Aorta (tissue), 5 donors: Measurements from ENCODE around the gene MBD6. TPM values are rescaled to one million over a fixed set of nuclear protein-coding genes. Genes with fewer than 3 reads are reported as not detected.
"Not testable (repeated sequence)": the region's sequence is repeated elsewhere in the genome, so short reads cannot be mapped to it uniquely, and the experiment has no call there.

ENCODE experiments used
- ATAC-seq: fragments of 200-7000 bp; cut with Tn5 transposase; one replicate; pipeline ENCODE4 v1.9.1; 2022; ENCODE audit warnings: moderate library complexity; ENCODE audit not compliant: low FRiP score
- DNase-seq, 2 donors: peaks; one replicate each; pipeline ENCODE4 v3.0.0-alpha.2; 2020
- H3K27ac ChIP-seq, 2 donors: one replicate each; pipeline ENCODE4 v1.5.1; 2013; ENCODE audit warnings: low read length in 2 of 2, mild to moderate bottlenecking in 2 of 2, moderate library complexity in 2 of 2, control low read depth in 1 of 2, inconsistent platforms in 1 of 2, low read depth in 1 of 2
- H3K27me3 ChIP-seq, 2 donors: one replicate each; pipeline ENCODE4 v1.6.1; 2013; ENCODE audit warnings: control low read depth in 1 of 2, low read length in 1 of 2, mild to moderate bottlenecking in 1 of 2, moderate library complexity in 1 of 2; ENCODE audit not compliant: insufficient read depth in 2 of 2, control insufficient read depth in 1 of 2
- H3K36me3 ChIP-seq, 2 donors: one replicate each; pipeline ENCODE4 v1.6.1; 2013; ENCODE audit warnings: control low read depth in 1 of 2, low read length in 1 of 2, mild to moderate bottlenecking in 1 of 2; ENCODE audit not compliant: insufficient read depth in 2 of 2, control insufficient read depth in 1 of 2
- H3K4me1 ChIP-seq, 2 donors: one replicate each; pipeline ENCODE4 v1.6.1; 2013; ENCODE audit warnings: low read length in 2 of 2, control low read depth in 1 of 2, mild to moderate bottlenecking in 1 of 2, moderate library complexity in 1 of 2; ENCODE audit not compliant: insufficient read depth in 2 of 2, control insufficient read depth in 1 of 2
- H3K4me3 ChIP-seq, 2 donors: one replicate each; pipeline ENCODE4 v1.5.1; 2013; ENCODE audit warnings: low read length in 2 of 2, control low read depth in 1 of 2, mild to moderate bottlenecking in 1 of 2
- H3K9me3 ChIP-seq: one replicate; pipeline ENCODE4 v1.6.1; 2013; ENCODE audit warnings: mild to moderate bottlenecking, low read length; ENCODE audit not compliant: control insufficient read depth
- WGBS, 2 donors: extraction: QIAGEN DNeasy Blood & Tissue Kit; methylation state at CpG; one replicate each; pipeline ENCODE4 v1.1.7; 2013; 5-methylcytosine and 5-hydroxymethylcytosine counted together
- intact Hi-C, 2 donors: fragments of 100-400 bp; cut with DNase I; formaldehyde crosslinking; loops; one replicate each; pipeline versions ENCODE4 v1.14.2 to v1.15.0; 2022
- polyA plus RNA-seq, 2 donors: library from polyadenylated mRNA; stranded (reverse); fragments of 200-250 nt; gene quantifications; one replicate each; pipeline ENCODE4 v1.2.3, GENCODE V29; 2013
- total RNA-seq, 2 donors: library from RNA; stranded (reverse); fragmentation: NEBNext Ultra II Directional; extraction: Animal tissue kit (Norgen Biotek cat#: 25700); gene quantifications; one replicate each; pipeline ENCODE4 v1.2.1, GENCODE V29; 2021
- donor health status: healthy with polysubstance abuse.
- donor health status: Bipolar disorder and iron deficiency.
- donor health status: DM: no; HTN: no; CAD: no.
- donor health status: DM: no; HTN: no; CAD: no.
- donor health status: DM: yes; HTN: yes; CAD: no.

MBD6 gene
- total and polyA plus RNA-seq, 4 donors, result 7.5 to 77.4 (median 69.2) TPM

DNA sequence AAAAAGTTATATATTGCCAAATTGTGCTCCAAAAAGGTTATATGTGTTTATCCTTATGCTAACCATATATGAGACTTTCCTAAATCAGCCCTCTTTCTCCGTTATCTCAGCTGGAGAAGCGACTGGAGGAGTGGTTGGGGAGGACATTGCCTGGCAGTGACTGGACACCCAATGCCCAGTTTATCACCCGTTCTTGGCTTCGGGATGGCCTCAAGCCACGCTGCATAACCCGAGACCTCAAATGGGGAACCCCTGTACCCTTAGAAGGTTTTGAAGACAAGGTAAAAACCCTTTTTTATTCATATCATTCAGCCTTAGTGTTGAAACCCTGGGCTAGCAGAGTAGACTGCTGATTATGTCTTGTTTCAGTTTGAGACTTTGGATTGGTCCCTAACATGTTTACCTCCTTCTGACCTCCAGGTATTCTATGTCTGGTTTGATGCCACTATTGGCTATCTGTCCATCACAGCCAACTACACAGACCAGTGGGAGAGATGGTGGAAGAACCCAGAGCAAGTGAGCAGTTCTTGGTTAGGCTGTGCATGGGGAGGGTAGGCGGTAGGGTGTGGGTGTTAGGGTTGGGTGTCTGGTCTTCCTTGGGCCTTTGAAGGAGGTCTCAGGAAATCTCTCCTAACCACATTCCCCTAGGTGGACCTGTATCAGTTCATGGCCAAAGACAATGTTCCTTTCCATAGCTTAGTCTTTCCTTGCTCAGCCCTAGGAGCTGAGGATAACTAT lies 10.9 kb upstream of the MBD6 start:
- no peaks in the 10 kb centered on the region for H3K27me3 ChIP-seq
- no peak overlapping the region for H3K4me3 ChIP-seq
- H3K27ac ChIP-seq, result no peak overlapping the region
- no peak for ATAC-seq
- H3K4me1 ChIP-seq, result no peaks in the 10 kb centered on the region
- peaks cover 7 to 15% of the 10 kb centered on the region in 2 donors for H3K36me3 ChIP-seq
- no peak for DNase-seq
- WGBS, 2 donors, result 90 to 95% methylated on average over 7 of the region's 7 CpGs
- H3K9me3 ChIP-seq, result no peaks in the 10 kb centered on the region
- intact Hi-C loops, result no loop called here

DNA sequence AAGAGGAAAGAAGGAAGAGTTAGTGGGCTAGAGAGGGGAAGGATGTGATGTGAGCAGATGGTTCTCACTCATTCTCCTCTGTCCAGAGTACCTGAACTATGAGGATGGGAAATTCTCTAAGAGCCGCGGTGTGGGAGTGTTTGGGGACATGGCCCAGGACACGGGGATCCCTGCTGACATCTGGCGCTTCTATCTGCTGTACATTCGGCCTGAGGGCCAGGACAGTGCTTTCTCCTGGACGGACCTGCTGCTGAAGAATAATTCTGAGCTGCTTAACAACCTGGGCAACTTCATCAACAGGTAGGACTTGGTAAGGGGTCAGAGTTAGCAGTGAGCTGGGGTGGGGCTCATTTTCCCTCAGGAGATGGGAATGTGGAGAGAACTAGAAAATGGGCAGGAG lies 10.0 kb upstream of the MBD6 start:
- H3K27ac ChIP-seq, result no peak overlapping the region
- DNase-seq (no peak), ATAC-seq (no peak)
- WGBS, 2 donors, result 91 to 93% methylated on average over 6 of the region's 6 CpGs
- H3K4me3 ChIP-seq, result no peak overlapping the region
- intact Hi-C loops, result no loop called here
- no peaks in the 10 kb centered on the region for H3K9me3 ChIP-seq
- H3K4me1 ChIP-seq, result no peaks in the 10 kb centered on the region
- no peaks in the 10 kb centered on the region for H3K27me3 ChIP-seq
- H3K36me3 ChIP-seq, result peaks cover 7 to 19% of the 10 kb centered on the region in 2 donors

DNA sequence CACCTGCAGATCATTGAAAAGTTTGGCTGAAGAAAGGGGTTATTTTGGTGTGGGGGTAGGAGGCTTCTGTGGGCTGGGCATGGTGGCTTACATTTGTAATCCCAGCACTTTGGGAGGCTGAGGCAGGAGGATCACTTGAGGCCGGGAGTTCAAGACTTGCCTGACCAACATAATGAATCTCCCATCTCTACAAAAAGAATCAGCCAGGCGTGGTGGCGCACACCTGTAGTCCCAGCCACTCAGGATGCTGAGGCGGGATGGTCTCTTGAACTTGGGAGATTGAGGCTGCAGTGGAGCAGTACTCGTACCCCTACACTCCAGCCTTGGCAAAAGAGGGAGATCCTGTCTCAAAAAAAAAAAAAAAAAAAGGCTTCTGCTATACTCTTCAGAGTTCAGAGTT lies 9.4 kb upstream of the MBD6 start:
- intact Hi-C loops, result no loop called here
- H3K9me3 ChIP-seq, result no peaks in the 10 kb centered on the region
- H3K27ac ChIP-seq, result no peak overlapping the region
- H3K27me3 ChIP-seq, result no peaks in the 10 kb centered on the region
- no peak for ATAC-seq
- WGBS, 2 donors, result 91 to 94% methylated on average over 5 of the region's 5 CpGs
- peaks cover 0 to under 1% of the 10 kb centered on the region in 2 donors for H3K4me1 ChIP-seq
- no peak overlapping the region for H3K4me3 ChIP-seq
- DNase-seq, result no peak
- H3K36me3 ChIP-seq, result peaks cover 7 to 19% of the 10 kb centered on the region in 2 donors

DNA sequence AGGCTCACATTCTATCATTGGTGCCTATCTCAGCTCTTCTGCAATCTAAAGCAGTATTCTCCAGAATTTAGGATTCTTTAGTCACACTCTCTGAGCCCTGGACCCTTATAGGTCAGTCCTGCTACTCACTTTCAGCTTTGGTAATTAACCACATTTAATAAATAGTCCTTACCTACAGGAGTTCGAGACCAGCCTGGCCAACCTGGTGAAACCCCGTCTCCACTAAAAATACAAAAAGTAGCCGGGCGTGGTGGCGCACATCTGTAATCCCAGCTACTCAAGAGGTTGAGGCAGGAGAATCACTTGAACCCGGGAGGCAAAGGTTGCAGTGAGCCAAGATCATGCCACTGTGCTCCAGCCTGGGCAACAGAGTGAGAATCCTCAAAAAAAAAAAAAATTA lies 8.9 kb upstream of the MBD6 start:
- H3K4me1 ChIP-seq, H3K27me3 ChIP-seq, H3K4me3 ChIP-seq, DNase-seq, intact Hi-C loops, H3K27ac ChIP-seq, ATAC-seq, H3K9me3 ChIP-seq: not testable (repeated sequence)
- peaks cover 7 to 19% of the 10 kb centered on the region in 2 donors for H3K36me3 ChIP-seq
- WGBS, 2 donors, result 93 to 95% methylated on average over 6 of the region's 6 CpGs

DNA sequence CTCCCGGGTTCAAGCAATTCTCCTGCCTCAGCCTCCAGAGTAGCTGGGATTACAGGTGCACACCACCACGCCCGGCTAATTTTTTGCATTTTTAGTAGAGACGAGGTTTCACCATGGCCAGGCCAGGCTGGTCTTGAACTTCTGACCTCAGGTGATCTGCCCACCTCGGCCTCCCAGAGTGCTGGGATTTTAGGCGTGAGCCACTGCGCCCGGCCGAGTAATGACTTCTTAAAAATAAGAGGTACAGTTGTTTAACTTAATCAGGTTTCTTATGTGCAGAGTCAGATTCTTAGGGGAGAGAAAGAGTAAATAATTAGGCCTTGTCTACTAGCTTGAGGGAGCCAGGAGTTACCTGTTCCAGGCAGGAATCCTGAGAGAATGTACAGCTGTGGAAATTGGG lies 8.4 kb upstream of the MBD6 start:
- ATAC-seq, H3K9me3 ChIP-seq, H3K4me1 ChIP-seq, intact Hi-C loops, H3K27ac ChIP-seq, H3K4me3 ChIP-seq, H3K27me3 ChIP-seq, DNase-seq: not testable (repeated sequence)
- H3K36me3 ChIP-seq, result peaks cover 7 to 19% of the 10 kb centered on the region in 2 donors
- WGBS, 2 donors, result 89% methylated on average over 9 of the region's 9 CpGs

DNA sequence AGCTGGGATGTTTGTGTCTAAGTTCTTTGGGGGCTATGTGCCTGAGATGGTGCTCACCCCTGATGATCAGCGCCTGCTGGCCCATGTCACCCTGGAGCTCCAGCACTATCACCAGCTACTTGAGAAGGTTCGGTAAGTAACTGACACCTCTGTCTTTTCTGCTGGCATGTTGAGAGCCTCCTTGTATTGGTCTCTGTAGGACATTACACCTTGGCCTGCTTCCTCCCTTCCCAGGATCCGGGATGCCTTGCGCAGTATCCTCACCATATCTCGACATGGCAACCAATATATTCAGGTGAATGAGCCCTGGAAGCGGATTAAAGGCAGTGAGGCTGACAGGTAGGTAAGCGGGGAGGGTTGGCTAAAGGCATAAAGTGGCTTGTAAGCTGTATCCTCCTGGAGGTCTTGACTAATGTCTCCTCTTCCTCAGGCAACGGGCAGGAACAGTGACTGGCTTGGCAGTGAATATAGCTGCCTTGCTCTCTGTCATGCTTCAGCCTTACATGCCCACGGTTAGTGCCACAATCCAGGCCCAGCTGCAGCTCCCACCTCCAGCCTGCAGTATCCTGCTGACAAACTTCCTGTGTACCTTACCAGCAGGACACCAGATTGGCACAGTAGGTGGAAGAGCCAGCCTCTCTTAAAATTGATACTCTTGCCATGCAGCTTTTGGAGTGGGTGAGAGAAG lies 7.8 kb upstream of the MBD6 start:
- intact Hi-C loops, result no loop called here
- Histone ChIP-seq H3K9me3 (no peaks in the 10 kb centered on the region), H3K27ac (no peak overlapping the region), H3K4me3 (no peak overlapping the region), H3K36me3 (peaks cover 7 to 19% of the 10 kb centered on the region in 2 donors), H3K27me3 (no peaks in the 10 kb centered on the region), H3K4me1 (peaks cover 0 to 1% of the 10 kb centered on the region in 2 donors)
- ATAC-seq, result no peak
- 83 to 85% methylated on average over 9 of the region's 9 CpGs for WGBS, 2 donors
- no peak for DNase-seq

DNA sequence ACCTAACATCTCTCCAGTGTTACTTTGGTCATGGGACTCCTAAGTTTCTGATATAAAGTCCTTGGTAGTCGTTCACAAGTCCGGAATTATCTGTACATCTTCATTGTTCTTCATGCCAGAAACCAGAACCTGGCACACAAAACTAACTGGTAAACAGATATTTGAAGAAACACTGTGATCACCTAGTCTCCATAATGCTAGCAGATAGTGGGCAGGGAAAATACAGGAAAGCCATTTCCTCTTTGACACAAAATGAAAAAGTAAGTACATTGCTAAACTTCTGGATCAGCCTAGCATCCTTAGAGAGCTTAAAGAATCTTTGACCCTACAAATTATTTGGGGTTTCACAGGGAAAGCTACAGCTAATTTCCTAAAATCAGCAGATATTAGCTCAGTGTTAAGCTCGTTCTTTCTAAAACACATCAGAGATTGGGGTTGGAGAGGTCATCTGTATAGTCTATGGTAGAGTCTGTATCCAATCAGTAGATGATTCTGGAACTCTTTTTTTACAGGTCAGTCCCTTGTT lies 7.2 kb upstream of the MBD6 start:
- Histone ChIP-seq H3K4me3 (no peak overlapping the region), H3K4me1 (peaks cover 0 to 1% of the 10 kb centered on the region in 2 donors), H3K36me3 (peaks cover 7 to 19% of the 10 kb centered on the region in 2 donors), H3K27me3 (no peaks in the 10 kb centered on the region), H3K9me3 (no peaks in the 10 kb centered on the region), H3K27ac (no peak overlapping the region)
- 69 to 75% methylated on average over 3 of the region's 3 CpGs for WGBS, 2 donors
- DNase-seq (no peak), ATAC-seq (no peak)
- intact Hi-C loops, result no loop called here

DNA sequence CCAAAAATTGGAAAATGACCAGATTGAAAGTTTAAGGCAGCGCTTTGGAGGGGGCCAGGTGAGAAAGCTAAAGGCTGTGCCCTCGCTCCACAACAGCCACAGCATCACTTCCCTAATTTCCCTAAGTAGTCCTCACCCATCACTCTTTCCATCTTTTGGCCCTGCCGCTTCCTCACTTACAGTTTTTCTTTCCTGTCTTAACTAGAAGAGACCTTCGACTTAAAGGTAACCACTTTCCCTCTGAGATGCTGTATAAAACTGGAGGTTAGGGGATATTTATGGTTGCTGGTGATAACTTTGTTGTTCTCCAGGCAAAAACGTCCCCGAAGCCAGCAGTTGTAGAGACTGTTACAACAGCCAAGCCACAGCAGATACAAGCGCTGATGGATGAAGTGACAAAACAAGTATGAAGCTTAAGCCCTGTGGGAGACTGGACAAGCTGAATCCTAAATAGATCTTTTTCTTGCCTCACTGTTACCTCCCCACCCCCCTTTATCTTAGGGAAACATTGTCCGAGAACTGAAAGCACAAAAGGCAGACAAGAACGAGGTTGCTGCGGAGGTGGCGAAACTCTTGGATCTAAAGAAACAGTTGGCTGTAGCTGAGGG lies 6.6 kb upstream of the MBD6 start:
- Histone ChIP-seq H3K36me3 (peaks cover 7 to 19% of the 10 kb centered on the region in 2 donors), H3K4me1 (peaks cover 0 to 1% of the 10 kb centered on the region in 2 donors), H3K4me3 (no peak overlapping the region), H3K27ac (no peak overlapping the region), H3K9me3 (no peaks in the 10 kb centered on the region), H3K27me3 (no peaks in the 10 kb centered on the region)
- ATAC-seq (no peak), DNase-seq (no peak)
- intact Hi-C loops, result no loop called here
- WGBS, 2 donors, result 70 to 73% methylated on average over 11 of the region's 11 CpGs
